Measurements from ENCODE around the gene PINLYP.
A peak's percentile ranks its signal among the peaks of the same experiment; 100 is the strongest.
"Not testable (repeated sequence)": the region's sequence is repeated elsewhere in the genome, so short reads cannot be mapped to it uniquely, and the experiment has no call there.

The PINLYP gene

GRCh38 chr19:43574424-43575155 is 1.0 kb upstream of the PINLYP start:
- H3K4me3 Mint-ChIP-seq = peak overlapping the region; percentile 97
- H3K27me3 Mint-ChIP-seq = no peaks in the 10 kb centered on the region
- DNase-seq (ENCODE audit: low spot score in 2 of 2) = no peak
- H3K9me3 Mint-ChIP-seq = no peaks in the 10 kb centered on the region
- no peak for ATAC-seq (replicated peaks; ENCODE audit: extremely low read depth, poor library complexity, severe bottlenecking)
- peak overlapping the region; percentile 96 for H3K27ac Mint-ChIP-seq (ENCODE audit: low read depth)
- H3K4me1 Mint-ChIP-seq = peaks cover 38% of the 10 kb centered on the region
- peaks cover 12% of the 10 kb centered on the region for H3K36me3 Mint-ChIP-seq (ENCODE audit: insufficient read depth)

GRCh38 chr19:43575955-43576878 is 616 bp downstream of the PINLYP start:
- H3K4me3 Mint-ChIP-seq = peak overlapping the region; percentile 97
- ATAC-seq (replicated peaks; ENCODE audit: extremely low read depth, poor library complexity, severe bottlenecking) (no peak), DNase-seq (ENCODE audit: low spot score in 2 of 2) (no peak)
- H3K4me1 Mint-ChIP-seq = peaks cover 32% of the 10 kb centered on the region
- H3K27me3 Mint-ChIP-seq = no peaks in the 10 kb centered on the region
- H3K36me3 Mint-ChIP-seq (ENCODE audit: insufficient read depth) = peaks cover 12% of the 10 kb centered on the region
- peak overlapping the region; percentile 96 for H3K27ac Mint-ChIP-seq (ENCODE audit: low read depth)
- no peaks in the 10 kb centered on the region for H3K9me3 Mint-ChIP-seq

- Mint-ChIP-seq H3K4me1 (peaks cover 21% of the 10 kb centered on the region), H3K4me3 (peak overlapping the region; percentile 0), H3K27me3 (no peaks in the 10 kb centered on the region), H3K36me3 (ENCODE audit: insufficient read depth) (peaks cover 7% of the 10 kb centered on the region), H3K27ac (ENCODE audit: low read depth) (no peak overlapping the region), H3K9me3 (no peaks in the 10 kb centered on the region)
- no peak for DNase-seq (ENCODE audit: low spot score in 2 of 2)
- no peak for ATAC-seq (replicated peaks; ENCODE audit: extremely low read depth, poor library complexity, severe bottlenecking)
Measured at GRCh38 chr19:43578787-43579186, 3.2 kb downstream of the PINLYP start.

- Mint-ChIP-seq H3K9me3 (no peaks in the 10 kb centered on the region), H3K27me3 (no peaks in the 10 kb centered on the region), H3K4me3 (no peak overlapping the region), H3K27ac (ENCODE audit: low read depth) (no peak overlapping the region), H3K4me1 (peaks cover 17% of the 10 kb centered on the region), H3K36me3 (ENCODE audit: insufficient read depth) (peaks cover 2% of the 10 kb centered on the region)
- ATAC-seq (replicated peaks; ENCODE audit: extremely low read depth, poor library complexity, severe bottlenecking) (no peak), DNase-seq (ENCODE audit: low spot score in 2 of 2) (no peak)
Measured at GRCh38 chr19:43581467-43581866, 5.9 kb downstream of the PINLYP start.

- Mint-ChIP-seq H3K36me3 (ENCODE audit: insufficient read depth) (peaks cover 2% of the 10 kb centered on the region), H3K27ac (ENCODE audit: low read depth) (no peak overlapping the region), H3K4me1 (peaks cover 14% of the 10 kb centered on the region), H3K9me3 (no peaks in the 10 kb centered on the region), H3K4me3 (no peak overlapping the region), H3K27me3 (no peaks in the 10 kb centered on the region)
- DNase-seq (ENCODE audit: low spot score in 2 of 2) (no peak), ATAC-seq (replicated peaks; ENCODE audit: extremely low read depth, poor library complexity, severe bottlenecking) (no peak)
Measured at GRCh38 chr19:43582495-43582894, 6.9 kb downstream of the PINLYP start.

- H3K27me3 Mint-ChIP-seq = no peaks in the 10 kb centered on the region
- H3K27ac Mint-ChIP-seq (ENCODE audit: low read depth) = peak overlapping the region; percentile 25
Measured at GRCh38 chr19:43584484-43584883, 8.9 kb downstream of the PINLYP start.

GRCh38 chr19:43586346-43586745 is 10.7 kb downstream of the PINLYP start:
- Mint-ChIP-seq H3K27me3 (no peaks in the 10 kb centered on the region), H3K36me3 (ENCODE audit: insufficient read depth) (peaks cover 7% of the 10 kb centered on the region), H3K9me3 (no peaks in the 10 kb centered on the region), H3K4me1 (peaks cover 21% of the 10 kb centered on the region), H3K27ac (ENCODE audit: low read depth) (no peak overlapping the region), H3K4me3 (no peak overlapping the region)
- DNase-seq (ENCODE audit: low spot score in 2 of 2) = no peak
- ATAC-seq (replicated peaks; ENCODE audit: extremely low read depth, poor library complexity, severe bottlenecking) = no peak

More at GRCh38 chr19:43584484-43584883, 8.9 kb downstream of the PINLYP start:
- Mint-ChIP-seq H3K4me3 (no peak overlapping the region), H3K4me1 (peaks cover 16% of the 10 kb centered on the region), H3K9me3 (no peaks in the 10 kb centered on the region), H3K36me3 (ENCODE audit: insufficient read depth) (peaks cover 4% of the 10 kb centered on the region)
- DNase-seq (ENCODE audit: low spot score in 2 of 2) = no peak
- ATAC-seq (replicated peaks; ENCODE audit: extremely low read depth, poor library complexity, severe bottlenecking) = no peak

- not testable (repeated sequence) for DNase-seq (ENCODE audit: low spot score in 2 of 2); H3K4me3 Mint-ChIP-seq; H3K27ac Mint-ChIP-seq (ENCODE audit: low read depth); ATAC-seq (replicated peaks; ENCODE audit: extremely low read depth, poor library complexity, severe bottlenecking); H3K36me3 Mint-ChIP-seq (ENCODE audit: insufficient read depth); H3K27me3 Mint-ChIP-seq; H3K9me3 Mint-ChIP-seq
- H3K4me1 Mint-ChIP-seq = peaks cover 21% of the 10 kb centered on the region
Measured at GRCh38 chr19:43587029-43587428, 11.4 kb downstream of the PINLYP start.

- no peak for ATAC-seq (replicated peaks; ENCODE audit: extremely low read depth, poor library complexity, severe bottlenecking)
- peak overlapping the region; percentile 54 for H3K27ac Mint-ChIP-seq (ENCODE audit: low read depth)
- H3K9me3 Mint-ChIP-seq = no peaks in the 10 kb centered on the region
Measured at GRCh38 chr19:43589277-43589676, 13.7 kb downstream of the PINLYP start.

GRCh38 chr19:43589678-43590077 is 14.1 kb downstream of the PINLYP start:
- H3K4me1 Mint-ChIP-seq = peaks cover 35% of the 10 kb centered on the region
- H3K9me3 Mint-ChIP-seq = no peaks in the 10 kb centered on the region
- ATAC-seq (replicated peaks; ENCODE audit: extremely low read depth, poor library complexity, severe bottlenecking) (no peak), DNase-seq (ENCODE audit: low spot score in 2 of 2) (no peak)
- no peak overlapping the region for H3K4me3 Mint-ChIP-seq
- no peaks in the 10 kb centered on the region for H3K27me3 Mint-ChIP-seq
- H3K36me3 Mint-ChIP-seq (ENCODE audit: insufficient read depth) = peaks cover 14% of the 10 kb centered on the region
- H3K27ac Mint-ChIP-seq (ENCODE audit: low read depth) = peak overlapping the region; percentile 54

More at GRCh38 chr19:43589277-43589676, 13.7 kb downstream of the PINLYP start:
- Mint-ChIP-seq H3K27me3 (no peaks in the 10 kb centered on the region), H3K4me1 (peaks cover 35% of the 10 kb centered on the region), H3K4me3 (no peak overlapping the region), H3K36me3 (ENCODE audit: insufficient read depth) (peaks cover 13% of the 10 kb centered on the region)
- no peak for DNase-seq (ENCODE audit: low spot score in 2 of 2)

GRCh38 chr19:43591904-43592772 is 16.5 kb downstream of the PINLYP start:
- Mint-ChIP-seq H3K27ac (ENCODE audit: low read depth) (no peak overlapping the region), H3K36me3 (ENCODE audit: insufficient read depth) (peaks cover 33% of the 10 kb centered on the region), H3K9me3 (no peaks in the 10 kb centered on the region), H3K27me3 (no peaks in the 10 kb centered on the region), H3K4me3 (no peak overlapping the region), H3K4me1 (peaks cover 50% of the 10 kb centered on the region)
- ATAC-seq (replicated peaks; ENCODE audit: extremely low read depth, poor library complexity, severe bottlenecking) (no peak), DNase-seq (ENCODE audit: low spot score in 2 of 2) (no peak)

GRCh38 chr19:43592800-43593350 is 17.3 kb downstream of the PINLYP start:
- DNase-seq (ENCODE audit: low spot score in 2 of 2) (no peak), ATAC-seq (replicated peaks; ENCODE audit: extremely low read depth, poor library complexity, severe bottlenecking) (no peak)
- Mint-ChIP-seq H3K27ac (ENCODE audit: low read depth) (no peak overlapping the region), H3K4me1 (peaks cover 58% of the 10 kb centered on the region), H3K9me3 (no peaks in the 10 kb centered on the region), H3K27me3 (no peaks in the 10 kb centered on the region), H3K36me3 (ENCODE audit: insufficient read depth) (peaks cover 33% of the 10 kb centered on the region), H3K4me3 (peak overlapping the region; percentile 94)

All from central memory CD8-positive, alpha-beta T cell (primary cell).